C1 segment of cervical spinal cord (tissue), 14 donors: Measurements from ENCODE around the gene HAAO.

Source experiments
- DNase-seq, 14 donors: peaks; one replicate each; lab custom pipeline; 2025; lab: John Stamatoyannopoulos, UW

The HAAO gene

DNA sequence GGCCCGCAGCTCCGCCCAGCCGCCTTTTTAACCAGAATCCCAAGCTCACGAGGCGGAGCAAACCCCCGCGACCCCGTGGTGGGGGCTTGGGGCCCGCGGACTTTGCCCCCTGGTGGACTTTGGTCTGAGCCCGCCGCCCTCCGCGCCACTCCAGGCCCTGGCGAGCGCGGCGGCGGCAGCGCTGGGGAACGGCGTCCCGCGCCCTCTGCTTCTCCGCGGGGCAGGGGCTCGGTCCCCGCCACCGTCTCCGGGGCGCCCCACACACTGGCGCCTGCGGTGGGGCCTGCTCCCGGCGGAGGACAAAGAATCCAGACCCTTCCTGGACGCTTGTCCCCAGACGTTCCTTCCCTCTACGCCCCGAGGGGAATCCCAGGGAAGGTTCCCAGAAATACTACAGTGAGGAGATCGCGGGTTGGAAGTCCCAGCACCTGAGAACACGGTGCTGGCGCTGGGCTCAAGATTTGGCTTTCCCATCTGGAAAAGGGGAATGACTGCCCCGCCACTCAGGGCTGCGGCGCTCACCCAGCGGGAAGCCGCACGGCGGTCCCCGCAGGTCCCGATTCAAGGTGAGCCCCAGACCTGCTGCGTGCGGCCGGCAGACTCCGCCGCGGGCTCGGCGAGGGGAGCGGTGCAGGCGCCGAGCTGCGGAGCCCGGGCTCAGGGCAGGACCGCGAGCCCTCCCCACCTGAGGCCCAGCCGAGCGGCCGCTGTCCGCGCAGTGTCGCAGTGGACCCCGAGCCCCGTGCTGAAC, at the start of gene HAAO:
TSS of gene HAAO (minus strand) at position 1 of the 751 bp plus-strand sequence. CDS start 47 bp downstream, outside the sequence.
- peak in 2 of 14 donors; percentile 50 to 56 for DNase-seq

DNA sequence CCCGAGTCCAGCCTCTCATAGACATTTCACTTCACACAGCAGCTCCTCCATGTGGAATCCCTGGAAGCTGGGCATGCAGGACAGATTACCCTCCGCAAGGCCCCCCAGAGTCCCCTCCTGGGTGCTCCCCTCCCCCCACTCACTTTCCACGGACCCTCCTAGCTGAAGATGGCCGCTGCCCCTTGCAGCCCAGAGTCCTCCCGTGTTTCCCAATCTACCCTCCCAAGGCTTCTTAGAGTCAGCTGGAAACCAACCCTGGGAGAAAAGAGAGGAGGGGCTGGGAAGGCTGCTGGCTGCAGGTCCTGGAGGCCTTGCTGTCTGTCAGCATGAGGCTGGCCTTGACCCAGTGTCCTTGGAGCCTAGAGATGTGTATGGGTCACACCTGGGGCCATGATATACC, 49.0 kb upstream of the HAAO start:
- no peak for DNase-seq

DNA sequence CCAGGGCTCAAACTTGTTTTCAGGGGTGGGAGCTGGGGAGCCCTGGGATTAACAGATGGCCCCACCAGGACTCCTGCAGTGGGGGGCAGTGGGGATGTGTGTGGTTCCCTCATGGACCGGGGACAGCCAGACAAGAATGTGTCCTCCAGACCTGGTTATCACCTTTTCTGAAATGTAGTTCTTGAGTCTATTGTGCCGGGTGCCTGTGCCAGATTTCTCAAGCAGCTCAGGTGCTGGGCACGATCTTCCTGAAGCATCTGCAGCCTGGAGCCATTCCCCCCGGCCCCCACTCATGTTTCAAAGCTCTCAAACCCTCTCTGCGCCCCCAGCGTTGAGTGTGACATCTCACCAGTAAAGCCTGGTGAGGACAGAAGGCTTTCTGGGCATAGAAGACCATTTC, 48.4 kb upstream of the HAAO start:
- no peak for DNase-seq

DNA sequence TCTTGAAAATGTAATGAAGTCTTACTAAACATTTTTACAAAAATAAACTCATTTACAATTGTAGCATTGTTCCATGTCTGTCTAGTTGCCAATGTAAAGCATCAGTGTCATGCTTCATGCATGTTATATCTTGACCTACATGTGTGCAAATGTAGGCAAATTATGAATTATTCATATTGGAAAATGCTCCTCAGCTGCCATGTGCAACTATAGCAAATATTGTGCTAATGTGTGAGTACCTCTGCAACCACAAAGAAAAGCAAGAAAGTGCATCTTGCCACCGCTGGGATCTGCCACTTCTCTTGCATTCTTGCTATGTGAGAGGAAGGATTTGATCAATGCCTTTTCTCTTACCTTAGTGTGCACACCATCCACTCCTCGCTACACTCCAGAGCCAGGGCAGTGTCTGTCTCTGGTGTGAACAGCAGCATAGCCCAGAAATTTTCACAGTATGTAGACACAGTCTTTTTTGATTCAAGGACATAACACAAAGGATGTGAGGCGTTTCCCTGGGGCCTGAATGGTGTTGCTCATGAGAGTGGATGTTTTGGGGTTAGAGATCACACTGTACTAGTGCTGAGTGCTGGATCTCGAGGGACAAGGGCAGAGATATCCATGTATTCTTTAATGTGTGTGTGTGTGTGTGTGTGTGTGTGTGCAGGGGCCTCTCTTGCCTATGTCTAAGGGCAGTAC, 47.6 kb upstream of the HAAO start:
- DNase-seq, result no peak

DNA sequence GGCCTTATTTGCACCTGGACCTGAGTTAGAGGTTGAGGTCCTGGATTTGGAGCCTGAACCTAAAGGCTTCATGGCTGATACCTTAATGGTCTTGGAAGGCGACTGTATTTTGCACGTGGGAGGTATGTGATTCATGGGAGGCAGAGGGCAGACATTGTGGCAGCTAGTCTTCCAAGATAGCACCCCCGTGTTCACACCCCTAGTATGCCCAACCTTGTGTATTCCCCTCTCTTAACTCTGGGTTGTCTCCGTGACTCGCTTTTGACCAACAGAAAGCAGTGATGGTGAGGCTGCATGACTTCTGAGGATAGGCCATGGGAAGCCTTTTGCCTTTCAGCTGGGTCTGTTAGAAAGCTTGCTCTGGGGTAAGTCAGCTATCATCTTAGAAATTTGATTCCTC, 45.8 kb upstream of the HAAO start:
- DNase-seq, result no peak

DNA sequence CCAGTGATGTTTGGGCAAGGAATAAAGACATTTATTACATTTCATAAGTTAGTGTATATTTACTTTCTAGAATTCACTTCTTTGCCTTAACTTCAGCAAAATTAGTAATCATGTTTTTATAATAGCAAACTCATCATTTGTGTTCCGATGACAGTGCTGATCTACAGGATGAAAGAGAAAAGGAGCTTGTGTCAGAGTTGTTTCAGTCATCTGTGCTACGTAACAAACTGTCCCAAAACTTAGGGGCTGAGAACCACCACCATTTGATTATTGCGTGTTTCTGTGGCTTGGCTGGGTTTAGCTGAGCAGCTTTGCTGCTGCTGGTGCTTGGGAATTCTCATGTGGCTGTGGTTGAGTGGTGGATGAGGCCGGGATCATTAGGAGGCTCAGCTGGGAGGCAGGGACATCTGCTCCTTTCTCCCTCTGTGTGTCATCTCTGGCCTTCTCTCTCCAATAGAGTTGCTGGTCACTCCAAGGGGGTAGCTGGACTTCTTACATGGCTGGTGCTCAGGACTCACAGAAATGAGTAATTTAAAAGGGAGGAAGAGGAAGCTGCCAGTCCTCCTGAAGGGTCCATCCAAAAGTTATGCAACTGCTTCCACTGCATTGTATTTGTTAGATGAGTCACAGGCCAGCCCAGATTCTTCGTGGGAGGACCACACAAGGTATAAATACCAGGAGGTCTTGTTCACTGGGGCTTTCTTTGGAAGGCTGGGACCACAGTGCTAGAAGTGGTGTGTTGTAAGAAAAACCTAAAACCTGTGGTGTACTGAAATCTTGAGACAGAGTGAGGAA, 43.4 kb upstream of the HAAO start:
- DNase-seq, result peak in 1 of 14 donors; percentile 15

DNA sequence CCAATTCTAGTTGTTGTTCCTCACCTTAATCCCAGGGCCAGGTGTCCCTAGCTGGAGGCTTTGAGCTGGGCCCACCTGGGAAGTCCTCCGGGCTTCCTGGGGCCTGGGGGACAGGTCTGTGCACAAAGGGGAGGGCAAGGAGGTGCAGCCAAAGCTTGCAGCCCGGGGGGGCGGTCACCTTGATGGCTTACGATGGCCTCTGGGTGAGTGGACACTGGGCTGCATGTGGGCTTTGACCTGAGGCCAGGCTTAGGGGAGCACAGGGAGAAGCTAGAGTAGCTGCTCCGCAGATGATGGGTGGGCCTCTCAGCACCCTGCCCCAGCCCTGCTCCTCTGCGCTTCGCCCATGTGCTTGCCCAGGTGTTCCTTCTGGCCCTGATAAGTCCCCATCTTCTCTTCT, 41.8 kb upstream of the HAAO start:
- no peak for DNase-seq

DNA sequence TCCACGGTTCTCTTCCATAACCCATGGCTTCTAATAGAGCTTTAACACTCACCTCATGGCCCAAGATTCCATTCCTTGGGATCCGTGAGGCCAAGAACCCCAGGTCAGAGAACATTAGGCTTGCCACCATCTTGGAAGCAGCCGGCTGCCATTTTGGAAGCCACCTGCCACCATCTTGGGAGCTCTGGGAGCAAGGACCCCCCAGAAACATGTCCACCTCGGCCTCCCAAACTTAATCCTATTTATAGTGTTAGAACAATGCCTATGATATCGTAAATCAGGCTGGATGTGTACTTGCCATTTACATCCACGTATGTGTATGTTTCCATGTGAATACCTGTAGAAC, 39.9 kb upstream of the HAAO start:
- no peak for DNase-seq

DNA sequence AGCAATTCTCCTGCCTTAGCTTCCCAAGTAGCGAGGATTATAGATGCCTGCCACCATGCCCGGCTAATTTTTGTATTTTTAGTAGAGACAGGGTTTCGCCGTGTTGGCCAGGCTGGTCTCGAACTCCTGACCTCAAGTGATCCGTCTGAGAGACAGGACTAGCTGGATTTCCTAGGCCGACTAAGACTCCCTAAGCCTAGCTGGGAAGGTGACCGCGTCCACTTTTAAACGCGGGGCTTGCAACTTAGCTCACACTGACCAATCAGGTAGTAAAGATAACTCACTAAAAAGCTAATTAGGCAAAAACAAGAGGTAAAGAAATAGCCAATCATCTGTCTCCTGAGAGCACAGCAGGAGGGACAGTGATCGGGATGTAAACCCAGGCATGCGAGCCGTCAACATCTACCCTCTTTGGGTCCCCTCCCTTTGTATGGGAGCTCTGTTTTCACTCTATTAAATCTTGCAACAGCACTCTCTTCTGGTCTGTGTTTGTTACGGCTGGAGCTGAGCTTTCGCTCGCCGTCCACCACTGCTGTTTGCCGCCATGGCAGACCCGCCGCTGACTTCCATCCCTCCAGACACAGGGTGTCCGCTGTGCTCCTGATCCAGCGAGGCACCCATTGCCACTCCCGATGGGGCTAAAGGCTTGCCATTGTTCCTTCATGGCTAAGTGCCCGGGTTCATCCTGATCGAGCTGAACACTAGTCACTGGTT, 39.3 kb upstream of the HAAO start:
- peak in 1 of 14 donors; percentile 17 for DNase-seq

DNA sequence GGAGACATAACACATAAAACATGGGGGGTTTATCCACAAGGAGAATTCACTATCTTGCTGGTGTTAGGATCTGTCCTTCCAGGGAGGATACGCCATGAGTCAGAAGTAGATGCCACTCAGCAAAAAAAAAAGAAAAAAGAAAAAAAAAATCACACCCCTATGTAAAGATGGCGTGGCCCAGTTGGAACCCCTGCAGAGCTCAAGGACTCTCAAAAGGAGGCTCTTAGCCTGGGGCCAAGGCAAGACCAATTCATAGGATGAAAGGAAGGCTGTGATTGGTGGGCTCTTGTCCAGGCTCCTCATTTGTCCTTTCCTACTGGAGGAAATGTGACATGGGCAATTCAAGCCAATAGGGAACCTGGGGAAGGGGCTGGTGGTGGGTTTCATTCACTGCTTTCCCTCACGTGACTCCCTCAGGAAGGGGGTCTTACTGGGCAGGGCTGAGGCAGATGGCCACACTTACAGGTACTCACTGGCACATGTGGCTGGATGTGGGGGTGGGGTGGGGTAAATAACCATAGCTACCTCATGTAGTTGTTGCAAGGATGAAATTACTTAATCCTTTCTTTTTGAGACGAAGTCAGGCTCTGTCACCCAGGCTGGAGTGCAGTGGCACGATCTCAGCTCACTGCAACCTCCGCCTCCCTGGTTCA, 38.7 kb upstream of the HAAO start:
- no peak for DNase-seq

DNA sequence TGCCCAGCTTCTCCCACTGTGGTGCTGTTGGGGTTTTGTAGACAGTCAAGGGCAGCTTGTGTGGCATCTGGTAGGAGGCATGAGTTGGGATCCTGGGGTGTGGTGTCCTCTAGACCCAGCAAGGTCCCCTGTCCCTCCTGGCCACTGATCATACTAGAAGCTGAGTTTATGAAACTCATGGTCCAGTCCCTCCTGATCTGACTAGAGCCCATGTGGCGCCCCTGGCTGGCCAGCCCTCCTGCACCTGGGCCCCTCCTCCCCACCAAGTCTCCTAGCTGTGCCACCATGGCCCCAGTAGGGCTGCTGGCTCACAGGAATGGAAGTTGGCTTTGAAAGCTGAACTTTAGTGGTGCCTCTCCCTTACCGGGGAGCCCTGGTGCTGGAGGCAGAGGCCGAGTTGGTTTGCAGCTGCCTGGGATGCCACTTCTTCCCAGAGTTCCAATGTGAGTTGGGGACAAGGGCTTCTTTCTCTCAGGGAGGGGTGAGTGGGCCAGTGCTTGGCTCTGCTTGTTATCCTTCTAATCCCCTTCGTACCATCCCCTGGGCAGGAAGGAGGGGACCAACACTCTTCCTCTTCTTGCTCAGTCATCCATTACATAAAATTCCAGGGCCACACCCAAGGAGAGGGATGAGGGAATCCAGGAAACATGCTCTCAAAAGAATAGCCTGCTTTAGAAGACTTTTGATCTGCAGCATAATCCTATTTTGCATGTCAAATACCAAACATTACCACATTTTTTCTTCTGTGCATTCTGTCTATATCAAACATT, 37.5 kb upstream of the HAAO start:
- DNase-seq, result no peak

DNA sequence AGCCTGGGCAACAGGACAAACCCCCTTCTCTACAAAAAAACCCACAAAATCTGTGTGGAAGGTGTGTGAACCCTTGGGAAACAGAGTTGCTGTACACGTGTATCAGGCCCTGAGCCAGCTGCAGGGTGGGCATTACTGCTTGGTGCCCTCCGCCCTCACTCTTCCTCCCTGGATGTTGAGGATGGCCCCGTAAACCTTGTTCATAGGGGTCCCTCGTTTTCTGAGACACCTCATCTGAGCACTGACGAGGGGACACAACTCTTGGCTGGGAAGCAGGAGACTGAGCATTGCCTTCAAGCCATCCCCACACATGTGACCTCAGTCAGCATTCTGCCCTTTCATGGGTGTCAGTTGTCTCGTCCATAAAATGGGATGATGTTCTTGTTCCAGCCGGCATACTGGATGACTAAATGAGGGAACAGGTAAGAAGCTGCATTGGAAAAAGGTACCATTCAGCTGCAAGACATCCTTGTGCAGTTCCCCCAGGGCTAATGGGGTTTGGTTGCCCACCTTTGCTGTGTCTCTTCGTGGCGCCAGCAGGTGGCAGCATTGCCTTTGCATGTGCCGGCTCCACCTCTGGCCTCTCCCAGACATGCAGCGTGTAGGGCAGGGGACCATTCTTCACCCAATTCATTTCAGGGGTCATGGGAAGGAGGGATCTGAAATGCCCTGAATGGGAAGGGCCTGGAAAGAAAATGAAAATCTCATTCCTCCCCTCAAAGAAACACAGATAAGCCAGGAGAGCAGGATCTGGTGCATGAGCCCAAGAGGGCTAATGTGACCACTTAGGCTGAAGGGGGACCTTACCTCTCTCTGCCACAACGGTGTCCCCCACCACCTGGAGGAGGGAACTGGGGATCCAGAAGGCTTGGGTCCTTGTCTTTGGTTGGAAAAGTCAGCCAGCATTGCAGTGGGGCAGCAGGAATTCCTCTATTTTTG, 36.4 kb upstream of the HAAO start:
- peak in 11 of 14 donors; percentile 10 to 59 (median 20) for DNase-seq

DNA sequence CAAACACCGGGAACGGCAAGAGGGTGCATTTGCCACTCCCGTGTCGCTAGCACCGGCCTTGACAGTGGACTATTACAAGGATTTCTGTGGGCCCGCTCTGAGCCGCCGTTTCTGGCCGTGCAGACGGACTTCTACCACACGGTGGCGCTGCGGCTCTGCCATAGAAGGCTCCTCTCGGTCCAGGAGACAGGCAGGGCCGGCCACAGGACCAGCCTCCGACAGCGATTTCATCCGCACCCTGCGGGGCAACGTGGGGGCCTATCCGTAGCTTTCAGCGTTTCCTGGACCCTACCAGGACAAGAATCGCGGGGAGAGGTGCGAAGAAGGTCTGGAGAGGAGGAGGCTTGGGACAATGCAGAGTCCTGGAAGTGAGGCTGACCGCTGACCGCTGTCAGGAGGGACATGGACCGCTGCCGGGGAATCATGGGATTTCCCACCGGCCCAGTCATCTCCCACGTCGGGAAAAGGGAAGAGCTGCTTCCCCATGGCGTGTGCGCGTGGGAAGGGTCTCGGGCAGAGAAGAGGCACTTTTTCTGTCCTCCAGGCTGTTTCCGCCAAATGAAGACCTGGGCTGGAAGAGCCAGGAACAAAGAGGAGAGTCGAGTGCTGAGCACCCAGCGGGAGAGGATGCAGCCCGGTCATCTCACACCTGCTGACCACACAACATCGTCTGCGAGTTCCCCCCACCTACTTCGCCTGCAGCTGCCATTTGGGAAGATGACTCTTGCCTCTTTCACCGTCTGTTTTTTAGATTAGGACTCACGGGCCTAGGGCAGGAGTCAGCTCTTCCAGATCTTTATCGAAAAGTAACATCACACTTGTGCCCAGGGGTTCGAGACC, 35.5 kb upstream of the HAAO start:
- DNase-seq, result peak in 13 of 14 donors; percentile 28 to 88 (median 83)

DNA sequence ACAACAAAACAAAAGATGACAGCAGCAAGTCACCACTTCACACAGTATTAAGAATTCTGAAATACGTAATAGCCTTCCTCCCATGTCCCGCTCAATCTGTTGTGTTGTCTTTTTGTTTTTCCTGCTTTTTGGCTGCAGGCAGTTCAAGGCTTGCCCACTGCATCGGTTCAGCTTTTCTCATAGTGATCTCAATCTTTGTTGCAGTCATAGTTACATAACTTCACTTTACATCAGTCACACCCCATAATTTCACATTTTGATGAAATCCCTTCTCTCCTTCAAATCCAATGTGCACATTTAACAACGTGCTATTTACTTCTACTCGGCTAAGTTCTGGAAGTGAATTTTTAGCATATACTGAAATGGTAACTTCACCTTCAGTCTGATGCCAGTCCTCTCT, 33.8 kb upstream of the HAAO start:
- no peak for DNase-seq

DNA sequence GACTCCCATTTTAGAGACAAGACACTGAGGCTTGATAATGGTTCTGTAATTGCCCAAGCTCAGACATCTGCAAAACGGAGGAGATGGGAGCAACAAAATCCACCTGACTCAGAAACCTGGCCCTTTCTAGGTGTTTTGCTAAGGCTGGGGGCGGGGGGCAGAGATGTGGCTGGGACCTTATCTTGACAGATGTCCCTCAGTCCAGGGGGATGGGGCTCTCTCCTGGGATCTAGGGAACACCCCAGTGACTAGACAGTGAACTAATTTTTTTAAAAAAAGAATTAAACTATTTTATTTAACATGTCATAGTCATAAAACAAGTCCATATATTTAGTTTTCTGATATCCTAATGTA, 32.0 kb upstream of the HAAO start:
- no peak for DNase-seq

DNA sequence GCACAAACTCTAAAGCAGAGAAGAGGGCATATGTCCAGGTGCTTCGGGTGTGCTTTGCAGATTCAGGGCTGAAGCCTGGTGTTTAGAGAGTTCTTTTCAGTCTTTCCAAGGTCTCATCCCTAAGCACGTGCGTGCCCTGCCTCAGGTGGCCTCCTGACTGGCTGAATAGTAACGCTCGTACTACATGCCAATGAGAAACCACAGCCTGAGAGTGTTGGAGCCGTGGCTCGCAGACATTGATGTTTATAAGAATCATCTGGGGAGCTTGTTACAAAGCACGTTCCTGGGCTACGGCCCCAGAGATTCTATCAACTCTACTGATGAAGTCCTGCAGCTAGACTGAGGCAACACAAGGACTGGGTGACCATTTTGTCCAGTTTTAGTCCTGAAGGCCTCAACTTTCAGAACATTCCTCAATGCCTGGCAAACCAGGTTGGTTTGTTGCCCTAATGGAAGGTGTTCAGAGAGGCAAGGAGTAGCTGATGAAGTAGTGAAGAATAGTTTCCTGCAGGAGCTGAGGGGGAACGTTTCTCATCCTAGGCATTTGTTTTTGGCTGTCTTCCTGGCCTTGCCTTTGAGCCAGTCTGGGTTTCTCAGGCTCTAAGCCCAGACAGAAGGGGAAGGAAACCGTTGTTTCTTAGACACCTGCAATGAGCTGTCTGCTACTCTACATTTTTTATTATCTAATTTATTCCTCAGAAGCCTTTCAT, 31.5 kb upstream of the HAAO start:
- DNase-seq, result no peak

DNA sequence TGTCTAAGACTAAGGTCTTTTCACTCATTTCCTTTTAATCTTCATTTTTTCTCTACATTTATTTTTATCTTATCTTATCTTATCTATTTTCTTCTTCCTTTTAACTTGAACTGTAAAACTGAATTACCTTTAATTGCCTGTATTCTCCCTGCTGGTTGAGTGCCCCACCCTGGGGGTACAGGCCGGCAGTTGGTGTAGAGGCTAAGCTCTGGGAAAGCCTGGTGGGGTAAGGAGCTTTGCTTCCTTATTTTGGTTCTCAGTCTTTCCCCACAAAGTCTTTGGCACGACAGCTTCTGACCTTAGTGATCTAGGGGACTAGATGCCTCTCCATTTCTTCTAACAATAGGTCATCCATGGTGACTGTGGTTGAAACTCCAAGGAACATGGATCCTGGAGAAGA, 26.8 kb upstream of the HAAO start:
- DNase-seq, result no peak

DNA sequence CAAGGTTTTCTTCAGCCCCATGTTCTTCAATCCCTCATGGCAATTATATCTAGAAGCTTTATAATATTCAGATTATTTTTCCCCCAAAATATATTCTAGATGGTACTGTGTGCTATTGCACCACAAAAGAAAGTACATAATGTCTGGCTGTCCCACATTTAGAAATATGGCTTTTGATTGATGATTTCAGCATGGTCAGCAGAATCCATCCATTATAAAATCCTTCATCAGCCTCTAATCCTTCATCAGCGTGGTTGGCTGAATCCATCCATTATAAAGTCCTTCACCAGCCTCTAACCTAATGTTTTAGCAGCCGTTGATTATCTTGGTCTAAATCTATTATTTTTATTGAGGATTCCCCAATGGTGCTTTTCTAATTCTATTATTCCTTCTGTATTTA, 23.3 kb upstream of the HAAO start:
- DNase-seq, result no peak
